Astrocyte (in vitro differentiated cells and primary cell): ENCODE results near the gene ATG12. TPM values are rescaled to one million over a fixed set of nuclear protein-coding genes. Genes with fewer than 3 reads are reported as not detected.

ENCODE experiments used
- DNase-seq: peaks from one replicate; pipeline ENCODE4 v3.0.0-alpha.2; 2010; ENCODE audit warnings: low read depth
- FAIRE-seq: peaks from 2 replicates; lab custom pipeline; 2011; peaks lifted over from hg19 to GRCh38; lab: Jason Lieb, UNC
- H2AFZ ChIP-seq: 2 replicates; pipeline ENCODE4 v1.6.0; 2012; ENCODE audit warnings: low read depth, low read length, inconsistent platforms
- H3K27ac ChIP-seq: 2 replicates; pipeline ENCODE4 v1.5.1; 2011; ENCODE audit warnings: low read depth, low read length, inconsistent platforms
- H3K27me3 ChIP-seq: 2 replicates; pipeline ENCODE4 v1.6.0; 2011; ENCODE audit warnings: low read length, inconsistent platforms; ENCODE audit not compliant: insufficient read depth
- H3K36me3 ChIP-seq: 2 replicates; pipeline ENCODE4 v1.5.1; 2011; ENCODE audit warnings: low read length, inconsistent platforms; ENCODE audit not compliant: insufficient read depth
- H3K4me1 ChIP-seq: 2 replicates; pipeline ENCODE4 v1.5.1; 2011; ENCODE audit warnings: low read length, inconsistent platforms; ENCODE audit not compliant: insufficient read depth
- H3K4me2 ChIP-seq: 2 replicates; pipeline ENCODE4 v1.6.0; 2012; ENCODE audit warnings: low read length, inconsistent platforms
- H3K4me3 ChIP-seq: 2 replicates; pipeline ENCODE4 v1.5.1; 2011; ENCODE audit warnings: low read depth, mild to moderate bottlenecking, low read length, inconsistent platforms; ENCODE audit not compliant: insufficient read depth
- H3K79me2 ChIP-seq: 2 replicates; pipeline ENCODE4 v1.6.0; 2012; ENCODE audit warnings: mild to moderate bottlenecking, low read length, inconsistent platforms; ENCODE audit not compliant: insufficient read depth
- H3K9ac ChIP-seq: 2 replicates; pipeline ENCODE4 v1.6.0; 2012; ENCODE audit warnings: mild to moderate bottlenecking, low read length, inconsistent platforms
- H3K9me3 ChIP-seq: 2 replicates; pipeline ENCODE4 v1.5.1; 2012; ENCODE audit warnings: low read depth, mild to moderate bottlenecking, low read length, inconsistent platforms; ENCODE audit not compliant: insufficient read depth
- H4K20me1 ChIP-seq: 2 replicates; pipeline ENCODE4 v1.6.0; 2012; ENCODE audit warnings: low read length, inconsistent platforms; ENCODE audit not compliant: insufficient read depth
- H3K27ac Mint-ChIP-seq: one replicate; pipeline ENCODE4 v1.8.0; 2021; ENCODE audit warnings: mild to moderate bottlenecking, mixed read lengths; ENCODE audit not compliant: unreplicated experiment
- H3K27me3 Mint-ChIP-seq: one replicate; pipeline ENCODE4 v1.8.0; 2021; ENCODE audit warnings: low read depth, mixed read lengths; ENCODE audit not compliant: unreplicated experiment
- H3K36me3 Mint-ChIP-seq: one replicate; pipeline ENCODE4 v1.8.0; 2021; ENCODE audit warnings: low read depth, mixed read lengths; ENCODE audit not compliant: unreplicated experiment
- H3K4me1 Mint-ChIP-seq: one replicate; pipeline ENCODE4 v1.8.0; 2021; ENCODE audit warnings: low read depth, mixed read lengths; ENCODE audit not compliant: unreplicated experiment
- H3K4me3 Mint-ChIP-seq: one replicate; pipeline ENCODE4 v1.8.0; 2021; ENCODE audit warnings: mild to moderate bottlenecking, moderate library complexity, mixed read lengths; ENCODE audit not compliant: unreplicated experiment
- H3K9me3 Mint-ChIP-seq: one replicate; pipeline ENCODE4 v1.8.0; 2021; ENCODE audit warnings: mild to moderate bottlenecking, mixed read lengths; ENCODE audit not compliant: unreplicated experiment
- CTCF ChIP-seq: IDR thresholded peaks from 2 replicates; pipeline ENCODE4 v1.5.1; 2011; ENCODE audit warnings: low read depth, mild to moderate bottlenecking, inconsistent platforms, low read length, moderate library complexity; ENCODE audit not compliant: insufficient read depth
- EZH2 ChIP-seq: IDR thresholded peaks from 2 replicates; pipeline ENCODE4 v1.6.1; 2012; ENCODE audit warnings: mild to moderate bottlenecking, low read length, inconsistent platforms; ENCODE audit not compliant: insufficient read depth
- total RNA-seq: library from RNA; stranded (reverse); gene quantifications from 2 replicates; pipeline ENCODE4 v1.2.1, GENCODE V29; 2021

ATG12 gene
- total RNA-seq, 1 donor from 2014 or later = 66.3 TPM

GRCh38 chr5:115820846-115821245 lies 20.5 kb downstream of the ATG12 start:
- FAIRE-seq = no peak
- H3K4me1 Mint-ChIP-seq = no peaks in the 10 kb centered on the region

GRCh38 chr5:115818821-115819220 lies 22.5 kb downstream of the ATG12 start:
- H3K27ac Mint-ChIP-seq = no peak overlapping the region
- Histone ChIP-seq H4K20me1 (no peaks in the 10 kb centered on the region), H3K4me1 (peaks cover 10% of the 10 kb centered on the region), H3K79me2 (no peaks in the 10 kb centered on the region), H2AFZ (no peak overlapping the region), H3K36me3 (no peaks in the 10 kb centered on the region), H3K9ac (no peak overlapping the region), H3K27me3 (peaks cover 16% of the 10 kb centered on the region), H3K4me2 (no peak overlapping the region), H3K9me3 (no peaks in the 10 kb centered on the region), H3K27ac (no peak overlapping the region), H3K4me3 (no peak overlapping the region)
- peaks cover 1% of the 10 kb centered on the region for H3K9me3 Mint-ChIP-seq
- DNase-seq (no peak), FAIRE-seq (no peak)
- peaks cover 15% of the 10 kb centered on the region for H3K27me3 Mint-ChIP-seq
- no peak for TF ChIP-seq EZH2
- no peak for TF ChIP-seq CTCF
- no peak overlapping the region for H3K4me3 Mint-ChIP-seq
- no peaks in the 10 kb centered on the region for H3K36me3 Mint-ChIP-seq
- no peaks in the 10 kb centered on the region for H3K4me1 Mint-ChIP-seq

More at GRCh38 chr5:115820846-115821245, 20.5 kb downstream of the ATG12 start:
- Histone ChIP-seq H3K9me3 (no peaks in the 10 kb centered on the region), H3K4me3 (no peak overlapping the region), H3K27ac (no peak overlapping the region), H3K79me2 (no peaks in the 10 kb centered on the region), H3K9ac (no peak overlapping the region), H4K20me1 (no peaks in the 10 kb centered on the region), H3K4me2 (no peak overlapping the region), H3K27me3 (no peaks in the 10 kb centered on the region), H3K4me1 (peaks cover 2% of the 10 kb centered on the region), H2AFZ (no peak overlapping the region), H3K36me3 (no peaks in the 10 kb centered on the region)
- no peak overlapping the region for H3K27ac Mint-ChIP-seq
- TF ChIP-seq EZH2 (no peak), CTCF (no peak)
- H3K27me3 Mint-ChIP-seq = no peaks in the 10 kb centered on the region
- no peaks in the 10 kb centered on the region for H3K36me3 Mint-ChIP-seq
- DNase-seq = no peak
- peaks cover 2% of the 10 kb centered on the region for H3K9me3 Mint-ChIP-seq
- H3K4me3 Mint-ChIP-seq = no peak overlapping the region

GRCh38 chr5:115817386-115817785 lies 24.0 kb downstream of the ATG12 start:
- H3K27me3 Mint-ChIP-seq = peaks cover 15% of the 10 kb centered on the region
- Histone ChIP-seq H3K79me2 (no peaks in the 10 kb centered on the region), H4K20me1 (no peaks in the 10 kb centered on the region), H3K9ac (no peak overlapping the region), H3K36me3 (no peaks in the 10 kb centered on the region), H3K4me2 (no peak overlapping the region), H3K27ac (no peak overlapping the region), H3K27me3 (peaks cover 17% of the 10 kb centered on the region), H3K4me1 (peaks cover 10% of the 10 kb centered on the region), H3K9me3 (no peaks in the 10 kb centered on the region), H2AFZ (no peak overlapping the region), H3K4me3 (no peak overlapping the region)
- no peaks in the 10 kb centered on the region for H3K4me1 Mint-ChIP-seq
- H3K36me3 Mint-ChIP-seq = no peaks in the 10 kb centered on the region
- peak overlapping the region; percentile 21 for H3K4me3 Mint-ChIP-seq
- no peak overlapping the region for H3K27ac Mint-ChIP-seq
- no peaks in the 10 kb centered on the region for H3K9me3 Mint-ChIP-seq
- FAIRE-seq (no peak), DNase-seq (no peak)
- TF ChIP-seq EZH2 = no peak
- TF ChIP-seq CTCF = no peak
